ENCODE data around the gene TTLL8. TPM values are rescaled to one million over a fixed set of nuclear protein-coding genes. Genes with fewer than 3 reads are reported as not detected.

TTLL8 gene
- total and polyA plus RNA-seq, 4 experiments from 2014 or later, result not detected

- Mint-ChIP-seq H3K27me3 (peaks cover 7 to 12% of the 10 kb centered on the region in 2 donors), H3K4me3 (no peak overlapping the region), H3K36me3 (no peaks in the 10 kb centered on the region), H3K27ac (no peak overlapping the region), H3K9me3 (peaks cover 0 to 2% (median 0%) of the 10 kb centered on the region in 8 donors), H3K4me1 (peaks cover 5 to 14% (median 11%) of the 10 kb centered on the region in 4 donors)
- ChIA-PET POLR2A (ENCODE audit: partially characterized antibody) (no interaction called here), CTCF (ENCODE audit: partially characterized antibody) (no interaction called here)
- no peak overlapping the region for H3K4me3 ChIP-seq (ENCODE audit: low read length in 2 of 2)
- no peaks in the 10 kb centered on the region for H3K27me3 ChIP-seq (ENCODE audit: insufficient read depth, low read length)
- peaks cover 8% of the 10 kb centered on the region for H3K4me1 ChIP-seq (ENCODE audit: insufficient read depth, low read length)
- H3K27ac ChIP-seq (ENCODE audit: low read depth, low read length), result no peak overlapping the region
- no peak for DNase-seq
- intact Hi-C loops (cut with micrococcal nuclease), result no loop called here
- no peaks in the 10 kb centered on the region for H3K9me3 ChIP-seq (ENCODE audit: control insufficient read depth in 1 of 2, low read length in 2 of 2)
- H3K36me3 ChIP-seq (ENCODE audit: insufficient read depth, low read length), result no peaks in the 10 kb centered on the region
Observed at GRCh38 chr22:50045211-50046018, 12.7 kb downstream of the TTLL8 start.

- intact Hi-C loops (cut with micrococcal nuclease), result no loop called here
- H3K27me3 ChIP-seq (ENCODE audit: insufficient read depth, low read length), result no peaks in the 10 kb centered on the region
- H3K4me1 Mint-ChIP-seq, result peaks cover 5 to 14% (median 11%) of the 10 kb centered on the region in 4 donors
- no peak for DNase-seq
- H3K36me3 ChIP-seq (ENCODE audit: insufficient read depth, low read length), result no peaks in the 10 kb centered on the region
- peaks cover 6 to 12% of the 10 kb centered on the region in 2 donors for H3K27me3 Mint-ChIP-seq
- H3K27ac ChIP-seq (ENCODE audit: low read depth, low read length), result no peak overlapping the region
- H3K4me1 ChIP-seq (ENCODE audit: insufficient read depth, low read length), result peaks cover 8% of the 10 kb centered on the region
- peak overlapping the region in 1 of 8 donors; percentile 23 for H3K4me3 Mint-ChIP-seq
- ChIA-PET CTCF (ENCODE audit: partially characterized antibody) (no interaction called here), POLR2A (ENCODE audit: partially characterized antibody) (no interaction called here)
- no peaks in the 10 kb centered on the region for H3K36me3 Mint-ChIP-seq
- H3K27ac Mint-ChIP-seq, result no peak overlapping the region
- peaks cover 0 to 2% (median 0%) of the 10 kb centered on the region in 8 donors for H3K9me3 Mint-ChIP-seq
- no peaks in the 10 kb centered on the region for H3K9me3 ChIP-seq (ENCODE audit: control insufficient read depth in 1 of 2, low read length in 2 of 2)
- H3K4me3 ChIP-seq (ENCODE audit: low read length in 2 of 2), result no peak overlapping the region
Observed at GRCh38 chr22:50044485-50045118, 13.5 kb downstream of the TTLL8 start.

GRCh38 chr22:50041361-50042065 is 16.6 kb downstream of the TTLL8 start:
- no peak for DNase-seq
- no peak overlapping the region for H3K27ac ChIP-seq (ENCODE audit: low read depth, low read length)
- H3K27me3 ChIP-seq (ENCODE audit: insufficient read depth, low read length), result no peaks in the 10 kb centered on the region
- peaks cover 8% of the 10 kb centered on the region for H3K4me1 ChIP-seq (ENCODE audit: insufficient read depth, low read length)
- no peak overlapping the region for H3K4me3 Mint-ChIP-seq
- no peaks in the 10 kb centered on the region for H3K36me3 ChIP-seq (ENCODE audit: insufficient read depth, low read length)
- H3K4me3 ChIP-seq (ENCODE audit: low read length in 2 of 2), result no peak overlapping the region
- H3K27me3 Mint-ChIP-seq, result peaks cover 6 to 14% of the 10 kb centered on the region in 2 donors
- no peaks in the 10 kb centered on the region for H3K36me3 Mint-ChIP-seq
- H3K4me1 Mint-ChIP-seq, result peaks cover 5 to 14% (median 11%) of the 10 kb centered on the region in 4 donors
- ChIA-PET POLR2A (ENCODE audit: partially characterized antibody) (no interaction called here), CTCF (ENCODE audit: partially characterized antibody) (interaction anchor here (1.4 kb wide), 1 partner anchor 11 kb away, joined by 4 read pairs; no protein-coding TSS in a partner anchor)
- H3K27ac Mint-ChIP-seq, result no peak overlapping the region
- H3K9me3 ChIP-seq (ENCODE audit: control insufficient read depth in 1 of 2, low read length in 2 of 2), result no peaks in the 10 kb centered on the region
- H3K9me3 Mint-ChIP-seq, result peaks cover 0 to 16% (median 9%) of the 10 kb centered on the region in 8 donors
- intact Hi-C loops (cut with micrococcal nuclease), result no loop called here

- no peak overlapping the region for H3K4me3 Mint-ChIP-seq
- Histone ChIP-seq H3K4me3 (ENCODE audit: low read length in 2 of 2) (no peak overlapping the region), H3K27me3 (ENCODE audit: insufficient read depth, low read length) (no peaks in the 10 kb centered on the region), H3K27ac (ENCODE audit: low read depth, low read length) (no peak overlapping the region), H3K4me1 (ENCODE audit: insufficient read depth, low read length) (peaks cover 8% of the 10 kb centered on the region), H3K9me3 (ENCODE audit: control insufficient read depth in 1 of 2, low read length in 2 of 2) (no peaks in the 10 kb centered on the region), H3K36me3 (ENCODE audit: insufficient read depth, low read length) (no peaks in the 10 kb centered on the region)
- H3K9me3 Mint-ChIP-seq, result peaks cover 0 to 16% (median 9%) of the 10 kb centered on the region in 8 donors
- no peak for DNase-seq
- H3K4me1 Mint-ChIP-seq, result peaks cover 5 to 14% (median 11%) of the 10 kb centered on the region in 4 donors
- no peaks in the 10 kb centered on the region for H3K36me3 Mint-ChIP-seq
- H3K27me3 Mint-ChIP-seq, result peaks cover 6 to 14% of the 10 kb centered on the region in 2 donors
- intact Hi-C loops (cut with micrococcal nuclease), result no loop called here
- POLR2A ChIA-PET (ENCODE audit: partially characterized antibody), result no interaction called here
- no peak overlapping the region for H3K27ac Mint-ChIP-seq
- CTCF ChIA-PET (ENCODE audit: partially characterized antibody), result interaction anchor here (1.4 kb wide), 1 partner anchor 10 kb away, joined by 4 read pairs; no protein-coding TSS in a partner anchor
Observed at GRCh38 chr22:50040717-50041116, 17.4 kb downstream of the TTLL8 start.

- Histone ChIP-seq H3K36me3 (ENCODE audit: insufficient read depth, low read length) (no peaks in the 10 kb centered on the region), H3K27ac (ENCODE audit: low read depth, low read length) (no peak overlapping the region), H3K9me3 (ENCODE audit: control insufficient read depth in 1 of 2, low read length in 2 of 2) (no peaks in the 10 kb centered on the region), H3K4me1 (ENCODE audit: insufficient read depth, low read length) (peaks cover 6% of the 10 kb centered on the region), H3K4me3 (ENCODE audit: low read length in 2 of 2) (no peak overlapping the region), H3K27me3 (ENCODE audit: insufficient read depth, low read length) (no peaks in the 10 kb centered on the region)
- ChIA-PET POLR2A (ENCODE audit: partially characterized antibody) (no interaction called here), CTCF (ENCODE audit: partially characterized antibody) (no interaction called here)
- Mint-ChIP-seq H3K9me3 (peaks cover 0 to 16% (median 9%) of the 10 kb centered on the region in 8 donors), H3K27ac (no peak overlapping the region), H3K4me1 (peaks cover 5 to 13% (median 11%) of the 10 kb centered on the region in 4 donors), H3K36me3 (no peaks in the 10 kb centered on the region), H3K27me3 (peaks cover 6 to 15% of the 10 kb centered on the region in 2 donors), H3K4me3 (no peak overlapping the region)
- no peak for DNase-seq
- intact Hi-C loops (cut with micrococcal nuclease), result no loop called here
Observed at GRCh38 chr22:50039669-50040443, 18.2 kb downstream of the TTLL8 start.

- DNase-seq, result no peak
- CTCF ChIA-PET (ENCODE audit: partially characterized antibody), result interaction anchor here (1.4 kb wide), 1 partner anchor 106 kb away, joined by 3 read pairs; no protein-coding TSS in a partner anchor
Observed at GRCh38 chr22:50035976-50036724, 21.9 kb downstream of the TTLL8 start.

More at GRCh38 chr22:50035976-50036724, 21.9 kb downstream of the TTLL8 start:
- H3K36me3 ChIP-seq (ENCODE audit: insufficient read depth, low read length), result no peaks in the 10 kb centered on the region
- no peak overlapping the region for H3K4me3 ChIP-seq (ENCODE audit: low read length in 2 of 2)
- Mint-ChIP-seq H3K4me1 (peaks cover 0 to 4% (median 0%) of the 10 kb centered on the region in 4 donors), H3K27ac (no peak overlapping the region), H3K36me3 (no peaks in the 10 kb centered on the region), H3K4me3 (no peak overlapping the region), H3K27me3 (peaks cover 0 to 11% of the 10 kb centered on the region in 2 donors), H3K9me3 (peaks cover 0 to 14% (median 9%) of the 10 kb centered on the region in 8 donors)
- intact Hi-C loops (cut with micrococcal nuclease), result no loop called here
- H3K27ac ChIP-seq (ENCODE audit: low read depth, low read length), result no peak overlapping the region
- H3K9me3 ChIP-seq (ENCODE audit: control insufficient read depth in 1 of 2, low read length in 2 of 2), result no peaks in the 10 kb centered on the region
- no peaks in the 10 kb centered on the region for H3K27me3 ChIP-seq (ENCODE audit: insufficient read depth, low read length)
- H3K4me1 ChIP-seq (ENCODE audit: insufficient read depth, low read length), result no peaks in the 10 kb centered on the region
- POLR2A ChIA-PET (ENCODE audit: partially characterized antibody), result no interaction called here

Data from CD4-positive, alpha-beta memory T cell (primary cell).